ENCODE data around the gene RIBC2.

GRCh38 chr22:45456811-45457210 lies 43.3 kb downstream of the RIBC2 start:
- TF ChIP-seq EP300 (IDR thresholded peaks at IDR 0.05; ENCODE audit: borderline replicate concordance in 1 of 2, low read depth in 1 of 2, low read length in 1 of 2) (no peak), CTCF (IDR thresholded peaks at IDR 0.05) (no peak), SMC3 (IDR thresholded peaks at IDR 0.05; ENCODE audit: low read depth, low read length) (no peak), YY1 (IDR thresholded peaks at IDR 0.05; ENCODE audit: low read depth) (no peak)

Data from SK-N-SH (cell line).